Gastroesophageal sphincter (tissue), 3 donors: Measurements from ENCODE around the gene GPT2.

Source experiments
- EP300 ChIP-seq: sonication (generic); formaldehyde crosslinking; IDR thresholded peaks from one replicate; pipeline ENCODE4 v1.6.1; 2017; ENCODE audit warnings: antibody characterized with exemption, mild to moderate bottlenecking
- POLR2A ChIP-seq, 2 donors: fragments of 450-650 bp; IDR thresholded peaks; one replicate each; pipeline ENCODE4 v1.6.1; 2017; ENCODE audit warnings: antibody characterized with exemption in 2 of 2, mild to moderate bottlenecking in 2 of 2, moderate library complexity in 1 of 2
- POLR2AphosphoS5 ChIP-seq: sonication (generic); formaldehyde crosslinking; IDR thresholded peaks from one replicate; pipeline ENCODE4 v1.6.1; 2017; ENCODE audit warnings: antibody characterized with exemption
- TF ChIP-seq, protein P1 (sequence below), 4 experiments: fragments of 200-600 bp in 2 of 4; fragments of 450-650 bp in 2 of 4; sonication (generic) in 1 of 4; IDR thresholded peaks; one replicate each; pipeline ENCODE4 v1.5.1; 2017 to 2019; ENCODE audit warnings: antibody characterized with exemption in 4 of 4, mild to moderate bottlenecking in 2 of 4, moderate library complexity in 2 of 4

DNA sequence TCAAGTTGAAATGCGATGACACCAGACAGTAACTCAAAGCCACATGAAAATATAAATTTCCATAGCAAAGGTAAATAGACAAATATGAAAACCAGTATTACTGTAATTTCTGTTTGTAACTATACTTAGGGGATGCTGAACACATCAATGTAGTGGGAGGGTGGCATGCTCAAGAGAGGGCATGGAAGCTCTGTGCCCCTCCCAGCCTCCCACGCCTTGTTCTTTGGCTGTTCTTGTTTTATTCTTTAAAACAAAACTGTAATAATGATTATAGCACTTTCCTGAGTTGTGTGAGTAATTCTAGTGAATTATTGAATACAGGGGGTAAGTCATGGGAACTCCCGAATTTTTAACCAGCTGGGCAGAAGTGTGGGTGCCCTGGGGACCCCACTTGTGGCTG is 11.0 kb upstream of the GPT2 start:
- TF ChIP-seq, protein P1, sequence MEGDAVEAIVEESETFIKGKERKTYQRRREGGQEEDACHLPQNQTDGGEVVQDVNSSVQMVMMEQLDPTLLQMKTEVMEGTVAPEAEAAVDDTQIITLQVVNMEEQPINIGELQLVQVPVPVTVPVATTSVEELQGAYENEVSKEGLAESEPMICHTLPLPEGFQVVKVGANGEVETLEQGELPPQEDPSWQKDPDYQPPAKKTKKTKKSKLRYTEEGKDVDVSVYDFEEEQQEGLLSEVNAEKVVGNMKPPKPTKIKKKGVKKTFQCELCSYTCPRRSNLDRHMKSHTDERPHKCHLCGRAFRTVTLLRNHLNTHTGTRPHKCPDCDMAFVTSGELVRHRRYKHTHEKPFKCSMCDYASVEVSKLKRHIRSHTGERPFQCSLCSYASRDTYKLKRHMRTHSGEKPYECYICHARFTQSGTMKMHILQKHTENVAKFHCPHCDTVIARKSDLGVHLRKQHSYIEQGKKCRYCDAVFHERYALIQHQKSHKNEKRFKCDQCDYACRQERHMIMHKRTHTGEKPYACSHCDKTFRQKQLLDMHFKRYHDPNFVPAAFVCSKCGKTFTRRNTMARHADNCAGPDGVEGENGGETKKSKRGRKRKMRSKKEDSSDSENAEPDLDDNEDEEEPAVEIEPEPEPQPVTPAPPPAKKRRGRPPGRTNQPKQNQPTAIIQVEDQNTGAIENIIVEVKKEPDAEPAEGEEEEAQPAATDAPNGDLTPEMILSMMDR (IDR thresholded peaks at IDR 0.05), result no peak
- TF ChIP-seq POLR2A (IDR thresholded peaks at IDR 0.05) (no peak), EP300 (no peak), POLR2AphosphoS5 (no peak)
